K562 (cell line): Measurements from ENCODE around the gene PINK1. TPM values are rescaled to one million over a fixed set of nuclear protein-coding genes. Genes with fewer than 3 reads are reported as not detected.

Experiments
- CHCHD3 ChIP-seq: fragments of 250-450 bp; sonication (Bioruptor Pico); IDR thresholded peaks from 2 replicates; pipeline ENCODE4 v2.1.2; 2022; ENCODE audit warnings: mild to moderate bottlenecking
- CTBP1 ChIP-seq: fragments of 450-650 bp; IDR thresholded peaks from 2 replicates; pipeline ENCODE4 v1.6.1; 2016; ENCODE audit warnings: borderline replicate concordance
- GTF2F1 ChIP-seq: IDR thresholded peaks from 2 replicates; pipeline ENCODE4 v1.6.1; 2011; ENCODE audit warnings: low read depth, low read length, improper control_type of control experiment
- NR1H2 ChIP-seq: sonication (generic); formaldehyde crosslinking; IDR thresholded peaks from 2 replicates; pipeline ENCODE4 v1.4.0; 2020; ENCODE audit warnings: mild to moderate bottlenecking, missing genetic modification reagents
- SIX5 ChIP-seq, 2 experiments: IDR thresholded peaks; 2 replicates each; pipeline ENCODE4 v1.6.1; 2011; ENCODE audit warnings: low read length in 2 of 2, borderline replicate concordance in 1 of 2, low read depth in 1 of 2, mild to moderate bottlenecking in 1 of 2, moderate library complexity in 1 of 2; ENCODE audit not compliant: insufficient read depth in 1 of 2
- SRSF3 ChIP-seq: fragments of 200-400 bp; formaldehyde crosslinking; IDR thresholded peaks from 2 replicates; pipeline ENCODE4 v1.6.1; 2016; ENCODE audit warnings: mild to moderate bottlenecking, low read length, moderate library complexity; ENCODE audit not compliant: insufficient read depth
- TARDBP ChIP-seq: fragments of 450-650 bp; IDR thresholded peaks from 2 replicates; pipeline ENCODE4 v1.6.1; 2016
- YBX1 ChIP-seq: fragments of 450-650 bp; IDR thresholded peaks from 2 replicates; pipeline ENCODE4 v1.7.1; 2016; ENCODE audit warnings: mild to moderate bottlenecking
- ZNF316 ChIP-seq: fragments of 450-650 bp; IDR thresholded peaks from 2 replicates; pipeline ENCODE4 v1.6.1; 2016
- ZNF764 ChIP-seq: fragments of 250-450 bp; sonication (Bioruptor Pico); IDR thresholded peaks from 2 replicates; pipeline ENCODE4 v1.4.0; 2020; ENCODE audit warnings: low read depth, mild to moderate bottlenecking, moderate library complexity
- ZSCAN29 ChIP-seq: fragments of 450-650 bp; IDR thresholded peaks from 2 replicates; pipeline ENCODE4 v1.6.1; 2017
- polyA plus RNA-seq, 8 experiments: library from polyadenylated mRNA; depleted of rRNA in 4 of 8; stranded (reverse) in 5 of 8; unstranded in 3 of 8; fragments of >200 nt; fragmentation: Nextera tagmentation in 2 of 8; fragmentation: Illumina TruSeq in 1 of 8; extraction: Ambion mirVana in 2 of 8; extraction: Trizol in 1 of 8; gene quantifications; 2 replicates each; pipeline versions ENCODE4 v1.2.1 to v1.2.3, GENCODE V29; 2011 to 2014; ENCODE audit warnings: inconsistent platforms in 1 of 8, missing spikeins in 1 of 8
- total RNA-seq, 7 experiments: library from RNA; depleted of rRNA in 6 of 7; stranded (reverse); fragments of >200 nt in 6 of 7; fragmentation: Illumina TruSeq in 2 of 7; extraction: Trizol in 2 of 7; gene quantifications; 2 replicates each; pipeline versions ENCODE4 v1.2.1 to v1.2.3, GENCODE V29; 2011 to 2021; ENCODE audit warnings: low replicate concordance in 1 of 7
- TF ChIP-seq, protein P1 (sequence below): fragments of 450-650 bp; formaldehyde crosslinking; IDR thresholded peaks from 2 replicates; pipeline ENCODE4 v1.4.0; 2020; ENCODE audit warnings: mild to moderate bottlenecking, moderate library complexity
- TF ChIP-seq, protein P2 (sequence below): sonication (generic); formaldehyde crosslinking; IDR thresholded peaks from 2 replicates; pipeline ENCODE4 v1.5.0; 2020; ENCODE audit warnings: missing genetic modification reagents
- TF ChIP-seq, protein P3 (sequence below), 3 experiments: IDR thresholded peaks in 2 of 3; conservative IDR thresholded peaks in 1 of 3; 2 replicates each; pipeline ENCODE4 v1.5.1; 2011 to 2012; ENCODE audit warnings: low read length in 3 of 3, mild to moderate bottlenecking in 3 of 3, control low read depth in 2 of 3, improper control_type of control experiment in 1 of 3, inconsistent platforms in 1 of 3, low read depth in 1 of 3, mixed read lengths in 1 of 3, moderate library complexity in 1 of 3; ENCODE audit not compliant: insufficient read depth in 2 of 3
- TF ChIP-seq, protein P4 (sequence below), 2 experiments: fragments of 450-650 bp; conservative IDR thresholded peaks; 2 replicates each; pipeline ENCODE4 v1.6.1; 2017; ENCODE audit warnings: mild to moderate bottlenecking in 2 of 2, moderate library complexity in 2 of 2
- TF ChIP-seq, protein P5 (sequence below): fragments of 450-650 bp; IDR thresholded peaks from 2 replicates; pipeline ENCODE4 v1.6.1; 2017; ENCODE audit warnings: antibody characterized with exemption, mild to moderate bottlenecking

PINK1 gene
- total and polyA plus RNA-seq, 9 of the 15 experiments (the other 6 are each of a cell fraction or from before 2014, with no cell fraction given) = 1.5 to 11.3 (median 6.8) TPM

DNA sequence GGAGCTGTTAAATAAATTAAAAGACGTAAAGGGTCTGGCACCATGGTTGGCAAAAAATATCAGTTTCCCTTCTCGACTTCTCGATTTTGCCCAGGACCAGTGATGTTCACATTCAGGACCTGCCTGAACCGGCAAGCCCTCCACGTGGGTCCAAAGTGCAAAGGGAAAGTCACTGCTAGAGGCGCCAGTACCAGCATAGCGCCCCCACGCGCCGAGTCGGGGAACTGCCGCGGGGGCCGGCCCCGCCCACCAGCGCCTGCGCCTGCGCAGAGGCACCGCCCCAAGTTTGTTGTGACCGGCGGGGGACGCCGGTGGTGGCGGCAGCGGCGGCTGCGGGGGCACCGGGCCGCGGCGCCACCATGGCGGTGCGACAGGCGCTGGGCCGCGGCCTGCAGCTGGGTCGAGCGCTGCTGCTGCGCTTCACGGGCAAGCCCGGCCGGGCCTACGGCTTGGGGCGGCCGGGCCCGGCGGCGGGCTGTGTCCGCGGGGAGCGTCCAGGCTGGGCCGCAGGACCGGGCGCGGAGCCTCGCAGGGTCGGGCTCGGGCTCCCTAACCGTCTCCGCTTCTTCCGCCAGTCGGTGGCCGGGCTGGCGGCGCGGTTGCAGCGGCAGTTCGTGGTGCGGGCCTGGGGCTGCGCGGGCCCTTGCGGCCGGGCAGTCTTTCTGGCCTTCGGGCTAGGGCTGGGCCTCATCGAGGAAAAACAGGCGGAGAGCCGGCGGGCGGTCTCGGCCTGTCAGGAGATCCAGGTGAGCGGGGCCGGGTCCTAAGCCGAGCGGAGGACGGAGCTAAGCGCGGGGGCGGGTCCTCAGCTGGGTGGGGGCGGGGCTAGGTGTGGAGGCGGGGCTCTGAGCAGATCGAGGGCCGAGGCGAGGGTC is at the start of gene PINK1 (continued):
- TF ChIP-seq, protein P1, sequence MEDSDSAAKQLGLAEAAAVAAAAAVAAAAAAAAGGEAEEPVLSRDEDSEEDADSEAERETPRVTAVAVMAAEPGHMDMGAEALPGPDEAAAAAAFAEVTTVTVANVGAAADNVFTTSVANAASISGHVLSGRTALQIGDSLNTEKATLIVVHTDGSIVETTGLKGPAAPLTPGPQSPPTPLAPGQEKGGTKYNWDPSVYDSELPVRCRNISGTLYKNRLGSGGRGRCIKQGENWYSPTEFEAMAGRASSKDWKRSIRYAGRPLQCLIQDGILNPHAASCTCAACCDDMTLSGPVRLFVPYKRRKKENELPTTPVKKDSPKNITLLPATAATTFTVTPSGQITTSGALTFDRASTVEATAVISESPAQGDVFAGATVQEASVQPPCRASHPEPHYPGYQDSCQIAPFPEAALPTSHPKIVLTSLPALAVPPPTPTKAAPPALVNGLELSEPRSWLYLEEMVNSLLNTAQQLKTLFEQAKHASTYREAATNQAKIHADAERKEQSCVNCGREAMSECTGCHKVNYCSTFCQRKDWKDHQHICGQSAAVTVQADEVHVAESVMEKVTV = 0 out of 2 replicates have a peak, but pooled peaks have one; percentile 34
- peak; percentile 45; the same call in 1 of the 2 replicates for TF ChIP-seq GTF2F1
- no peak for TF ChIP-seq NR1H2
- TF ChIP-seq, protein P2, sequence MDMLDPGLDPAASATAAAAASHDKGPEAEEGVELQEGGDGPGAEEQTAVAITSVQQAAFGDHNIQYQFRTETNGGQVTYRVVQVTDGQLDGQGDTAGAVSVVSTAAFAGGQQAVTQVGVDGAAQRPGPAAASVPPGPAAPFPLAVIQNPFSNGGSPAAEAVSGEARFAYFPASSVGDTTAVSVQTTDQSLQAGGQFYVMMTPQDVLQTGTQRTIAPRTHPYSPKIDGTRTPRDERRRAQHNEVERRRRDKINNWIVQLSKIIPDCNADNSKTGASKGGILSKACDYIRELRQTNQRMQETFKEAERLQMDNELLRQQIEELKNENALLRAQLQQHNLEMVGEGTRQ (CRISPR knock-in tag) = peak; percentile 69
- no peak for TF ChIP-seq CHCHD3
- no peak for TF ChIP-seq YBX1
- no peak for TF ChIP-seq ZNF316
- peak; percentile 83 for TF ChIP-seq CTBP1
- TF ChIP-seq, protein P3, sequence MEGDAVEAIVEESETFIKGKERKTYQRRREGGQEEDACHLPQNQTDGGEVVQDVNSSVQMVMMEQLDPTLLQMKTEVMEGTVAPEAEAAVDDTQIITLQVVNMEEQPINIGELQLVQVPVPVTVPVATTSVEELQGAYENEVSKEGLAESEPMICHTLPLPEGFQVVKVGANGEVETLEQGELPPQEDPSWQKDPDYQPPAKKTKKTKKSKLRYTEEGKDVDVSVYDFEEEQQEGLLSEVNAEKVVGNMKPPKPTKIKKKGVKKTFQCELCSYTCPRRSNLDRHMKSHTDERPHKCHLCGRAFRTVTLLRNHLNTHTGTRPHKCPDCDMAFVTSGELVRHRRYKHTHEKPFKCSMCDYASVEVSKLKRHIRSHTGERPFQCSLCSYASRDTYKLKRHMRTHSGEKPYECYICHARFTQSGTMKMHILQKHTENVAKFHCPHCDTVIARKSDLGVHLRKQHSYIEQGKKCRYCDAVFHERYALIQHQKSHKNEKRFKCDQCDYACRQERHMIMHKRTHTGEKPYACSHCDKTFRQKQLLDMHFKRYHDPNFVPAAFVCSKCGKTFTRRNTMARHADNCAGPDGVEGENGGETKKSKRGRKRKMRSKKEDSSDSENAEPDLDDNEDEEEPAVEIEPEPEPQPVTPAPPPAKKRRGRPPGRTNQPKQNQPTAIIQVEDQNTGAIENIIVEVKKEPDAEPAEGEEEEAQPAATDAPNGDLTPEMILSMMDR (IDR thresholded peaks at IDR 0.05 in 2 of 3, conservative IDR thresholded peaks at IDR 0.05 in 1 of 3; ENCODE audit: insufficient read depth in 2 of 3, low read depth in 1 of 3, low read length in 3 of 3) = peak; percentile 97 to 98 (median 98)
- TF ChIP-seq, protein P4, sequence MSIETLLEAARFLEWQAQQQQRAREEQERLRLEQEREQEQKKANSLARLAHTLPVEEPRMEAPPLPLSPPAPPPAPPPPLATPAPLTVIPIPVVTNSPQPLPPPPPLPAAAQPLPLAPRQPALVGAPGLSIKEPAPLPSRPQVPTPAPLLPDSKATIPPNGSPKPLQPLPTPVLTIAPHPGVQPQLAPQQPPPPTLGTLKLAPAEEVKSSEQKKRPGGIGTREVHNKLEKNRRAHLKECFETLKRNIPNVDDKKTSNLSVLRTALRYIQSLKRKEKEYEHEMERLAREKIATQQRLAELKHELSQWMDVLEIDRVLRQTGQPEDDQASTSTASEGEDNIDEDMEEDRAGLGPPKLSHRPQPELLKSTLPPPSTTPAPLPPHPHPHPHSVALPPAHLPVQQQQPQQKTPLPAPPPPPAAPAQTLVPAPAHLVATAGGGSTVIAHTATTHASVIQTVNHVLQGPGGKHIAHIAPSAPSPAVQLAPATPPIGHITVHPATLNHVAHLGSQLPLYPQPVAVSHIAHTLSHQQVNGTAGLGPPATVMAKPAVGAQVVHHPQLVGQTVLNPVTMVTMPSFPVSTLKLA (conservative IDR thresholded peaks at IDR 0.05) = peak; percentile 85 to 89
- TF ChIP-seq ZNF764 = no peak
- no peak for TF ChIP-seq ZSCAN29
- TF ChIP-seq, protein P5, sequence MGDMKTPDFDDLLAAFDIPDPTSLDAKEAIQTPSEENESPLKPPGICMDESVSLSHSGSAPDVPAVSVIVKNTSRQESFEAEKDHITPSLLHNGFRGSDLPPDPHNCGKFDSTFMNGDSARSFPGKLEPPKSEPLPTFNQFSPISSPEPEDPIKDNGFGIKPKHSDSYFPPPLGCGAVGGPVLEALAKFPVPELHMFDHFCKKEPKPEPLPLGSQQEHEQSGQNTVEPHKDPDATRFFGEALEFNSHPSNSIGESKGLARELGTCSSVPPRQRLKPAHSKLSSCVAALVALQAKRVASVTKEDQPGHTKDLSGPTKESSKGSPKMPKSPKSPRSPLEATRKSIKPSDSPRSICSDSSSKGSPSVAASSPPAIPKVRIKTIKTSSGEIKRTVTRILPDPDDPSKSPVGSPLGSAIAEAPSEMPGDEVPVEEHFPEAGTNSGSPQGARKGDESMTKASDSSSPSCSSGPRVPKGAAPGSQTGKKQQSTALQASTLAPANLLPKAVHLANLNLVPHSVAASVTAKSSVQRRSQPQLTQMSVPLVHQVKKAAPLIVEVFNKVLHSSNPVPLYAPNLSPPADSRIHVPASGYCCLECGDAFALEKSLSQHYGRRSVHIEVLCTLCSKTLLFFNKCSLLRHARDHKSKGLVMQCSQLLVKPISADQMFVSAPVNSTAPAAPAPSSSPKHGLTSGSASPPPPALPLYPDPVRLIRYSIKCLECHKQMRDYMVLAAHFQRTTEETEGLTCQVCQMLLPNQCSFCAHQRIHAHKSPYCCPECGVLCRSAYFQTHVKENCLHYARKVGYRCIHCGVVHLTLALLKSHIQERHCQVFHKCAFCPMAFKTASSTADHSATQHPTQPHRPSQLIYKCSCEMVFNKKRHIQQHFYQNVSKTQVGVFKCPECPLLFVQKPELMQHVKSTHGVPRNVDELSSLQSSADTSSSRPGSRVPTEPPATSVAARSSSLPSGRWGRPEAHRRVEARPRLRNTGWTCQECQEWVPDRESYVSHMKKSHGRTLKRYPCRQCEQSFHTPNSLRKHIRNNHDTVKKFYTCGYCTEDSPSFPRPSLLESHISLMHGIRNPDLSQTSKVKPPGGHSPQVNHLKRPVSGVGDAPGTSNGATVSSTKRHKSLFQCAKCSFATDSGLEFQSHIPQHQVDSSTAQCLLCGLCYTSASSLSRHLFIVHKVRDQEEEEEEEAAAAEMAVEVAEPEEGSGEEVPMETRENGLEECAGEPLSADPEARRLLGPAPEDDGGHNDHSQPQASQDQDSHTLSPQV = peak; percentile 90
- no peak for TF ChIP-seq SRSF3
- TF ChIP-seq SIX5 (IDR thresholded peaks at IDR 0.05; ENCODE audit: borderline replicate concordance in 1 of 2, insufficient read depth in 1 of 2, low read depth in 1 of 2, low read length in 2 of 2) = no peak
- TF ChIP-seq TARDBP = no peak
